Measurements from ENCODE around the gene LRRC17. TPM values are rescaled to one million over a fixed set of nuclear protein-coding genes. Genes with fewer than 3 reads are reported as not detected.

LRRC17 gene
- total and polyA plus RNA-seq, 9 of the 15 experiments (the other 6 are each of a cell fraction or from before 2014, with no cell fraction given) = 0.03 to 0.18 (median 0.12) TPM; not detected in 5

DNA sequence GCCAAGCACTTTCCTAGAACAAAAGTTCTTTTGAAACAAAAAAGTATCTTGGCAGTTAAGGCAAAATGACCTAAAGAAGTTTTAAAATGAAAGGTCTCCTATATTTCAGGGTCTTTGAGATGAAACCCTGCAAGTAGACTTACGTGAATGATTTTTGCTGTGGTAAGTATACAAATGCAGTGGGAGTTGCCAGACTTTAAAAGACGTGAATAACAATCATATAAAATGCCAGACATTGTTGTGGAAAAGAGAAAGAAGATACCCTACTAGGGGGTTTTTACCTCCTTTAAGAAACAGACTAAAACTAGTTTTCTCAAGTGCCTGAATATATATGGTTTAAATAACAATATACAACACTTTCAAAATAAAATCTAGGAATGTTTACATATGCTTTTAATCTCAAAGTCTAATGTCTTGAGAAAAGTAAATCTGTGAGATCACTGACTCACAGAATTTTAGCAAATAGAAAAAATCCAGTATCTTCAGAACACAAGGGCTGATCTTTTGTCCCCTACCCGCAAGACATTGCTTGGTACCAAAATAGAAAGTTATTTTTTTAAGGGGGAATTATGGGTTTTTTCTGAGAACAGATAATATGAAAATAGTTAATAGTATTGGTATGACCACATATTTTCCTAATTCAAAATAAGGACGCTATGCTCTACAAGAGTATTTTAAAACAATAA is 29.5 kb downstream of the LRRC17 start:
- peaks cover 37% of the 10 kb centered on the region; the same call in 2 of the 3 replicates for H3K79me2 ChIP-seq (ENCODE audit: control insufficient read depth, insufficient read depth, low read length)
- POLR2A ChIA-PET = no interaction called here
- H3K4me1 ChIP-seq (replicated peaks in 1 of 2; ENCODE audit: control insufficient read depth in 2 of 2, insufficient read depth in 2 of 2, low read length in 2 of 2) = peaks cover 0 to 8% of the 10 kb centered on the region in 2 experiments; a peak in 2 of 5 replicates
- 82% methylated on average over 4 of the region's 4 CpGs for WGBS (ENCODE audit: insufficient coverage, low coverage, missing lambda C conversion rate)
- no peak for FAIRE-seq
- no TSS peak for BruUV-seq (replicated peaks)
- H3K9me1 ChIP-seq (ENCODE audit: control insufficient read depth, insufficient read depth, low read length) = no peaks in the 10 kb centered on the region
- H4K20me1 ChIP-seq (replicated peaks; ENCODE audit: control insufficient read depth, insufficient read depth, low read length) = no peaks in the 10 kb centered on the region
- H3K4me2 ChIP-seq (ENCODE audit: insufficient read depth, low read length) = no peak overlapping the region
- TF ChIP-seq, protein P1, sequence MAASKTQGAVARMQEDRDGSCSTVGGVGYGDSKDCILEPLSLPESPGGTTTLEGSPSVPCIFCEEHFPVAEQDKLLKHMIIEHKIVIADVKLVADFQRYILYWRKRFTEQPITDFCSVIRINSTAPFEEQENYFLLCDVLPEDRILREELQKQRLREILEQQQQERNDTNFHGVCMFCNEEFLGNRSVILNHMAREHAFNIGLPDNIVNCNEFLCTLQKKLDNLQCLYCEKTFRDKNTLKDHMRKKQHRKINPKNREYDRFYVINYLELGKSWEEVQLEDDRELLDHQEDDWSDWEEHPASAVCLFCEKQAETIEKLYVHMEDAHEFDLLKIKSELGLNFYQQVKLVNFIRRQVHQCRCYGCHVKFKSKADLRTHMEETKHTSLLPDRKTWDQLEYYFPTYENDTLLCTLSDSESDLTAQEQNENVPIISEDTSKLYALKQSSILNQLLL (CRISPR knock-in tag; IDR thresholded peaks at IDR 0.05; ENCODE audit: borderline replicate concordance) = peak; percentile 73; the same call in 1 of the 2 replicates
- TF ChIP-seq, protein P2, sequence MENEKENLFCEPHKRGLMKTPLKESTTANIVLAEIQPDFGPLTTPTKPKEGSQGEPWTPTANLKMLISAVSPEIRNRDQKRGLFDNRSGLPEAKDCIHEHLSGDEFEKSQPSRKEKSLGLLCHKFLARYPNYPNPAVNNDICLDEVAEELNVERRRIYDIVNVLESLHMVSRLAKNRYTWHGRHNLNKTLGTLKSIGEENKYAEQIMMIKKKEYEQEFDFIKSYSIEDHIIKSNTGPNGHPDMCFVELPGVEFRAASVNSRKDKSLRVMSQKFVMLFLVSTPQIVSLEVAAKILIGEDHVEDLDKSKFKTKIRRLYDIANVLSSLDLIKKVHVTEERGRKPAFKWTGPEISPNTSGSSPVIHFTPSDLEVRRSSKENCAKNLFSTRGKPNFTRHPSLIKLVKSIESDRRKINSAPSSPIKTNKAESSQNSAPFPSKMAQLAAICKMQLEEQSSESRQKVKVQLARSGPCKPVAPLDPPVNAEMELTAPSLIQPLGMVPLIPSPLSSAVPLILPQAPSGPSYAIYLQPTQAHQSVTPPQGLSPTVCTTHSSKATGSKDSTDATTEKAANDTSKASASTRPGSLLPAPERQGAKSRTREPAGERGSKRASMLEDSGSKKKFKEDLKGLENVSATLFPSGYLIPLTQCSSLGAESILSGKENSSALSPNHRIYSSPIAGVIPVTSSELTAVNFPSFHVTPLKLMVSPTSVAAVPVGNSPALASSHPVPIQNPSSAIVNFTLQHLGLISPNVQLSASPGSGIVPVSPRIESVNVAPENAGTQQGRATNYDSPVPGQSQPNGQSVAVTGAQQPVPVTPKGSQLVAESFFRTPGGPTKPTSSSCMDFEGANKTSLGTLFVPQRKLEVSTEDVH (IDR thresholded peaks at IDR 0.05; ENCODE audit: low read depth, partially characterized antibody) = no peak
- TF ChIP-seq ZFP30 (CRISPR knock-in tag; IDR thresholded peaks at IDR 0.05; ENCODE audit: borderline replicate concordance) = peak; percentile 10; the same call in 1 of the 2 replicates
- TF ChIP-seq HMGN3 (IDR thresholded peaks at IDR 0.05; ENCODE audit: borderline replicate concordance, extremely low read depth, insufficient read length, low read depth, low read length) = no peak
- no peak overlapping the region for H2AFZ ChIP-seq (ENCODE audit: low read depth, low read length)
- no peak overlapping the region for H3K27ac ChIP-seq (ENCODE audit: extremely low read depth, low read depth, low read length)
- in situ Hi-C loops (cut with MboI) = no loop called here
- no peak for DNase-seq (ENCODE audit: extremely low read depth in 1 of 4, low spot score in 3 of 4)
- peaks cover 13% of the 10 kb centered on the region for H3K36me3 ChIP-seq (ENCODE audit: control insufficient read depth, insufficient read depth, low read length)
- intact Hi-C loops (cut with micrococcal nuclease) = no loop called here
- CTCF ChIA-PET (ENCODE audit: low intra/inter-chr PET ratio) = no interaction called here
- H3K9ac ChIP-seq (ENCODE audit: insufficient read depth in 1 of 2, low read depth in 2 of 2, low read length in 2 of 2) = no peak overlapping the region
- H3K27me3 ChIP-seq (ENCODE audit: control insufficient read depth in 2 of 2, insufficient read depth in 2 of 2, low read length in 2 of 2) = no peaks in the 10 kb centered on the region
- no peak overlapping the region for H3K4me3 ChIP-seq
- ATAC-seq = no peak
- no peaks in the 10 kb centered on the region for H3K9me3 ChIP-seq (replicated peaks; ENCODE audit: control insufficient read depth, insufficient read depth, low read depth, low read length)
